NT2/D1 (cell line): ENCODE data around the gene WEE2.

Experiments used
- DNase-seq: peaks from one replicate; pipeline ENCODE4 v3.0.0-alpha.2; 2011; ENCODE audit warnings: low read depth, low spot score
- H3K27me3 ChIP-seq: 2 replicates; pipeline ENCODE4 v1.6.0; 2011; ENCODE audit warnings: mild to moderate bottlenecking; ENCODE audit not compliant: insufficient read length, insufficient read depth
- H3K36me3 ChIP-seq: 2 replicates; pipeline ENCODE4 v1.6.1; 2011; ENCODE audit warnings: mild to moderate bottlenecking, low read length, mixed read lengths; ENCODE audit not compliant: insufficient read depth, insufficient read length
- H3K4me1 ChIP-seq: 2 replicates; pipeline ENCODE4 v1.5.1; 2011; ENCODE audit not compliant: insufficient read depth, insufficient read length
- H3K4me3 ChIP-seq: 2 replicates; pipeline ENCODE4 v1.5.1; 2011; ENCODE audit warnings: low read depth; ENCODE audit not compliant: insufficient read length
- H3K9ac ChIP-seq: 2 replicates; pipeline ENCODE4 v1.6.0; 2011; ENCODE audit warnings: low read depth; ENCODE audit not compliant: insufficient read length
- H3K9me3 ChIP-seq: 2 replicates; pipeline ENCODE4 v1.5.1; 2011; ENCODE audit warnings: mild to moderate bottlenecking, low read length; ENCODE audit not compliant: insufficient read depth
- SUZ12 ChIP-seq: IDR thresholded peaks from 2 replicates; pipeline ENCODE4 v1.6.1; 2011; ENCODE audit not compliant: insufficient read length, insufficient read depth; ENCODE audit errors: extremely low read depth
- YY1 ChIP-seq: IDR thresholded peaks from 2 replicates; pipeline ENCODE4 v1.6.1; 2011; ENCODE audit not compliant: insufficient read length, insufficient read depth
- ZNF274 ChIP-seq: IDR thresholded peaks from 2 replicates; pipeline ENCODE4 v1.6.1; 2011; ENCODE audit warnings: mild to moderate bottlenecking, low read depth, low read length

WEE2 gene

GRCh38 chr7:141700296-141700847 is 7.8 kb upstream of the WEE2 start:
- H3K9me3 ChIP-seq, result no peaks in the 10 kb centered on the region
- no peaks in the 10 kb centered on the region for H3K4me1 ChIP-seq
- H3K9ac ChIP-seq, result no peak overlapping the region
- H3K4me3 ChIP-seq, result peak overlapping the region; percentile 30
- peaks cover 17% of the 10 kb centered on the region for H3K27me3 ChIP-seq
- DNase-seq, result no peak
- H3K36me3 ChIP-seq, result no peaks in the 10 kb centered on the region
- TF ChIP-seq YY1 (no peak), SUZ12 (no peak), ZNF274 (no peak)

- Histone ChIP-seq H3K4me3 (peak overlapping the region; percentile 30), H3K27me3 (peaks cover 17% of the 10 kb centered on the region), H3K36me3 (no peaks in the 10 kb centered on the region), H3K4me1 (no peaks in the 10 kb centered on the region), H3K9ac (peak overlapping the region; percentile 9), H3K9me3 (no peaks in the 10 kb centered on the region)
- no peak for TF ChIP-seq ZNF274
- no peak for TF ChIP-seq SUZ12
- no peak for TF ChIP-seq YY1
- no peak for DNase-seq
Observed at GRCh38 chr7:141700848-141701371, 7.2 kb upstream of the WEE2 start.

GRCh38 chr7:141701489-141702046 is 6.6 kb upstream of the WEE2 start:
- Histone ChIP-seq H3K9ac (no peak overlapping the region), H3K4me3 (peak overlapping the region; percentile 38), H3K4me1 (no peaks in the 10 kb centered on the region), H3K27me3 (peaks cover 17% of the 10 kb centered on the region), H3K36me3 (no peaks in the 10 kb centered on the region), H3K9me3 (no peaks in the 10 kb centered on the region)
- no peak for DNase-seq
- TF ChIP-seq ZNF274 (no peak), SUZ12 (no peak), YY1 (no peak)

- TF ChIP-seq ZNF274 (no peak), SUZ12 (no peak), YY1 (no peak)
- Histone ChIP-seq H3K27me3 (peaks cover 17% of the 10 kb centered on the region), H3K9me3 (no peaks in the 10 kb centered on the region), H3K9ac (peak within 1 kb of the TSS; percentile 66), H3K4me3 (peak within 1 kb of the TSS; percentile 62), H3K4me1 (no peaks in the 10 kb centered on the region), H3K36me3 (no peaks in the 10 kb centered on the region)
- DNase-seq, result no peak
Observed at GRCh38 chr7:141702047-141702567, 6.0 kb upstream of the WEE2 start, which contains the start of gene DENND11. Gene DENND11 (minus strand): TSS chr7:141702166. CDS start chr7:141702153, 13 bp downstream.

- Histone ChIP-seq H3K4me1 (no peaks in the 10 kb centered on the region), H3K27me3 (peaks cover 17% of the 10 kb centered on the region), H3K9ac (no peak overlapping the region), H3K4me3 (no peak overlapping the region), H3K36me3 (no peaks in the 10 kb centered on the region), H3K9me3 (no peaks in the 10 kb centered on the region)
- no peak for DNase-seq
- TF ChIP-seq ZNF274 (no peak), YY1 (no peak), SUZ12 (no peak)
Observed at GRCh38 chr7:141702892-141703291, 5.3 kb upstream of the WEE2 start.

- Histone ChIP-seq H3K36me3 (no peaks in the 10 kb centered on the region), H3K4me3 (no peak overlapping the region), H3K9me3 (no peaks in the 10 kb centered on the region), H3K27me3 (peaks cover 17% of the 10 kb centered on the region), H3K4me1 (no peaks in the 10 kb centered on the region), H3K9ac (no peak overlapping the region)
- DNase-seq, result no peak
- no peak for TF ChIP-seq YY1
Observed at GRCh38 chr7:141704112-141704511, 4.0 kb upstream of the WEE2 start.

GRCh38 chr7:141704741-141705140 is 3.4 kb upstream of the WEE2 start:
- H3K9ac ChIP-seq, result no peak overlapping the region
- no peak for TF ChIP-seq YY1
- DNase-seq, result no peak
- H3K4me3 ChIP-seq, result no peak overlapping the region
- no peaks in the 10 kb centered on the region for H3K4me1 ChIP-seq
- H3K27me3 ChIP-seq, result peaks cover 17% of the 10 kb centered on the region
- no peaks in the 10 kb centered on the region for H3K36me3 ChIP-seq
- H3K9me3 ChIP-seq, result no peaks in the 10 kb centered on the region
